ENCODE results near the gene TNPO3. TPM values are rescaled to one million over a fixed set of nuclear protein-coding genes. Genes with fewer than 3 reads are reported as not detected.
"Not testable (repeated sequence)": the region's sequence is repeated elsewhere in the genome, so short reads cannot be mapped to it uniquely, and the experiment has no call there.

The TNPO3 gene
- total RNA-seq, 1 experiment from 2014 or later: 59.2 TPM

DNA sequence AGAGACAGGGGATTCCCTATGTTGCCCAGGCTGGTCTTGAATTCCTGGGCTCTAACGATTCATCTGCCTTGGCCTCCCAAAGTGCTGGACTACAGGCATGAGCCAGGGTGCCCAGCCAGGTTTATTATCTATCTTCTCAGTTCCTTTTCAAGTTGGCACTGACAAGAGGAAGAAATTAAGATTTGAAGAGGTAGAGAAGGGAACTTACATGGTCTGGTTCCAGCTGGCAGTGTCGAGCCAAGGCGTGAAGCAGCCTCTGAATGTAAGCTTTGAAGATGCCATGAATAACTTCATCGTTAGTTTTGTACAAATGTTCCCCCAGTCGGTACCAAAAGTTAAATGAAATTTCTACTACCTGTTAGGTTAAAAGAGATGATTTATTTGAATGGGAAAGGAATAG lies 57.7 kb downstream of the TNPO3 start:
- intact Hi-C loops (cut with micrococcal nuclease; ENCODE audit: unreplicated experiment): loop anchor here (10.0 kb wide), 1 partner anchor 98 kb away; no protein-coding TSS in a partner anchor
- Histone ChIP-seq H3K4me2 (no peak overlapping the region), H3K9me2 (ENCODE audit: insufficient read depth) (no peaks in the 10 kb centered on the region), H3K79me2 (ENCODE audit: low read depth) (no peaks in the 10 kb centered on the region), H3K9me3 (ENCODE audit: insufficient read depth, low read depth) (no peaks in the 10 kb centered on the region), H3K27ac (no peak overlapping the region), H3K27me3 (ENCODE audit: insufficient read depth, low read depth) (no peaks in the 10 kb centered on the region), H3K4me1 (replicated peaks; ENCODE audit: insufficient read depth) (no peaks in the 10 kb centered on the region), H4K20me1 (ENCODE audit: insufficient read depth) (no peaks in the 10 kb centered on the region), H3K36me3 (ENCODE audit: low read depth) (peaks cover 27% of the 10 kb centered on the region), H3K4me3 (no peak overlapping the region), H2AFZ (no peak overlapping the region), H3F3A (ENCODE audit: insufficient read depth, low read depth) (no peaks in the 10 kb centered on the region)
- no TSS peak for BruUV-seq (replicated peaks)
- TF ChIP-seq EZH2 (IDR thresholded peaks at IDR 0.05; ENCODE audit: low read depth): no peak
- TF ChIP-seq, protein P1, sequence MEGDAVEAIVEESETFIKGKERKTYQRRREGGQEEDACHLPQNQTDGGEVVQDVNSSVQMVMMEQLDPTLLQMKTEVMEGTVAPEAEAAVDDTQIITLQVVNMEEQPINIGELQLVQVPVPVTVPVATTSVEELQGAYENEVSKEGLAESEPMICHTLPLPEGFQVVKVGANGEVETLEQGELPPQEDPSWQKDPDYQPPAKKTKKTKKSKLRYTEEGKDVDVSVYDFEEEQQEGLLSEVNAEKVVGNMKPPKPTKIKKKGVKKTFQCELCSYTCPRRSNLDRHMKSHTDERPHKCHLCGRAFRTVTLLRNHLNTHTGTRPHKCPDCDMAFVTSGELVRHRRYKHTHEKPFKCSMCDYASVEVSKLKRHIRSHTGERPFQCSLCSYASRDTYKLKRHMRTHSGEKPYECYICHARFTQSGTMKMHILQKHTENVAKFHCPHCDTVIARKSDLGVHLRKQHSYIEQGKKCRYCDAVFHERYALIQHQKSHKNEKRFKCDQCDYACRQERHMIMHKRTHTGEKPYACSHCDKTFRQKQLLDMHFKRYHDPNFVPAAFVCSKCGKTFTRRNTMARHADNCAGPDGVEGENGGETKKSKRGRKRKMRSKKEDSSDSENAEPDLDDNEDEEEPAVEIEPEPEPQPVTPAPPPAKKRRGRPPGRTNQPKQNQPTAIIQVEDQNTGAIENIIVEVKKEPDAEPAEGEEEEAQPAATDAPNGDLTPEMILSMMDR (conservative IDR thresholded peaks at IDR 0.05): no peak
- DNase-seq: no peak
- POLR2A ChIA-PET (ENCODE audit: unreplicated experiment): no interaction called here
- CTCF ChIA-PET: no interaction called here

DNA sequence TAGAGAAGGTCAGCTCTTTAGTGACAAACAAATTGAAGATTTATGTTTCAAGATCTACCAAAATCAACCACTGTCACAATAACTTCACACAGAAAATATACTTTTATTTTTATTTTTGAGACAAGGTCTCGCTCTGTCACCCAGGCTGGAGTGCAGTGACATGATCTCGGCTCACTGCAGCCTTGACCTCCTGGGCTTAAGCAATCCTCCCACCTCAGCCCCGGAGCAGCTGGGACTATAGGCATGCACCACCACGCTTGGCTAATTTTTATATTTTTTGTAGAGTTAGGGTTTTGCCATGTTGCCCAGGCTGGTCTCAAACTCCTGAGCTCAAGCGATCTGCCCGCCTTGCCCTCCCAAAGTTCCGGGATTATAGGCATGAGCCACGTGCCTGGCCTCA lies 60.4 kb downstream of the TNPO3 start:
- H3K27ac ChIP-seq; H3F3A ChIP-seq (ENCODE audit: insufficient read depth, low read depth); H3K4me2 ChIP-seq; H2AFZ ChIP-seq; H3K4me3 ChIP-seq; H3K9me2 ChIP-seq (ENCODE audit: insufficient read depth); BruUV-seq (replicated peaks); H4K20me1 ChIP-seq (ENCODE audit: insufficient read depth); H3K4me1 ChIP-seq (replicated peaks; ENCODE audit: insufficient read depth); CTCF ChIA-PET; H3K9me3 ChIP-seq (ENCODE audit: insufficient read depth, low read depth); H3K79me2 ChIP-seq (ENCODE audit: low read depth); DNase-seq; H3K27me3 ChIP-seq (ENCODE audit: insufficient read depth, low read depth); POLR2A ChIA-PET (ENCODE audit: unreplicated experiment): not testable (repeated sequence)
- intact Hi-C loops (cut with micrococcal nuclease; ENCODE audit: unreplicated experiment): loop anchor here (10.0 kb wide), 1 partner anchor 100 kb away; no protein-coding TSS in a partner anchor
- H3K36me3 ChIP-seq (ENCODE audit: low read depth): peaks cover 29% of the 10 kb centered on the region

DNA sequence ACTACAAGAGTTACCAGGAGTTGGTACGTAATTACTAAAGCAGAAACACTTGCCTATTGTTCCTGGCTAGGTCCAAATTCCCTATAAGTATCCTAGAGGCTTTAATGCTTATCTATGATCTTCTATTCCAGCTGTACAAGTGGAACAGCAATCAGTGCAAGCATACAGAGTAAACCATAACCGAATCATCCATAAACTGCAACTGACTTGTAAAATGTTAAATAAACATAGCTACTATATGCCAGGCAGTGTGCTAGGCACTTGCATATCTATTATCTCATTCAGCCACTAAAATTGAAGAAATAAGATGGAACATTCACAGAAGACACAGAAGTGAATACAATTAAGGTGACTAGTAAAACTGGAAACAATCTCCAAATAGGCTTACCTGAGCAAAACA lies 61.5 kb downstream of the TNPO3 start:
- no peaks in the 10 kb centered on the region for H3F3A ChIP-seq (ENCODE audit: insufficient read depth, low read depth)
- H3K9me3 ChIP-seq (ENCODE audit: insufficient read depth, low read depth): no peaks in the 10 kb centered on the region
- POLR2A ChIA-PET (ENCODE audit: unreplicated experiment): no interaction called here
- no peak overlapping the region for H3K4me2 ChIP-seq
- no peaks in the 10 kb centered on the region for H3K79me2 ChIP-seq (ENCODE audit: low read depth)
- no peaks in the 10 kb centered on the region for H3K27me3 ChIP-seq (ENCODE audit: insufficient read depth, low read depth)
- H3K4me1 ChIP-seq (replicated peaks; ENCODE audit: insufficient read depth): no peaks in the 10 kb centered on the region
- peaks cover 29% of the 10 kb centered on the region for H3K36me3 ChIP-seq (ENCODE audit: low read depth)
- no TSS peak for BruUV-seq (replicated peaks)
- DNase-seq: no peak
- H3K27ac ChIP-seq: no peak overlapping the region
- no peaks in the 10 kb centered on the region for H3K9me2 ChIP-seq (ENCODE audit: insufficient read depth)
- no peak overlapping the region for H3K4me3 ChIP-seq
- no peak for TF ChIP-seq EZH2 (IDR thresholded peaks at IDR 0.05; ENCODE audit: low read depth)
- TF ChIP-seq, protein P1 (conservative IDR thresholded peaks at IDR 0.05): no peak
- intact Hi-C loops (cut with micrococcal nuclease; ENCODE audit: unreplicated experiment): loop anchor here (10.0 kb wide), 1 partner anchor 101 kb away; no protein-coding TSS in a partner anchor
- H4K20me1 ChIP-seq (ENCODE audit: insufficient read depth): no peaks in the 10 kb centered on the region; the same call in 1 of the 2 replicates
- CTCF ChIA-PET: no interaction called here
- H2AFZ ChIP-seq: no peak overlapping the region

DNA sequence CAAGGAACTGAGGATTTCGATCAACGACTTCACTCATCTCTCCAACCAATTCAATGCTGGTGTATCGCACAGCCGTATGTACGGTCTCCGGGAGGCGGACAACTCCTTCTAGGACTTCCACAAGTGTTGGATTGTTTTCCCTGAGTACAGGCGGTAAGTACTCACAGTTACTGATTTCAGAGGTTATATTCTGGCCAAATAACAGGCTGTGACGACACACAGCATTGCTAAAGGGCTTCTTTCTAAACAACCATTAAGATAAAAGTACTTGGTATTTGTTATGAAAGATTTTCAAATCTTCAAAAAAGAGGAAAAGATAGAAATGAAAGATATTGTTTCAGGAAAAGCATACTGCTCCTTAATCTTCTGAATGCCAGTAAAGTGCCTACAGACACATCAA lies 65.0 kb downstream of the TNPO3 start:
- Histone ChIP-seq H3K9me2 (ENCODE audit: insufficient read depth) (no peaks in the 10 kb centered on the region), H3K27ac (no peak overlapping the region), H4K20me1 (ENCODE audit: insufficient read depth) (no peaks in the 10 kb centered on the region; the same call in 1 of the 2 replicates), H3K27me3 (ENCODE audit: insufficient read depth, low read depth) (no peaks in the 10 kb centered on the region), H2AFZ (no peak overlapping the region), H3F3A (ENCODE audit: insufficient read depth, low read depth) (no peaks in the 10 kb centered on the region), H3K4me1 (replicated peaks; ENCODE audit: insufficient read depth) (no peaks in the 10 kb centered on the region), H3K9me3 (ENCODE audit: insufficient read depth, low read depth) (no peaks in the 10 kb centered on the region), H3K4me2 (no peak overlapping the region), H3K36me3 (ENCODE audit: low read depth) (peaks cover 26% of the 10 kb centered on the region), H3K4me3 (no peak overlapping the region), H3K79me2 (ENCODE audit: low read depth) (no peaks in the 10 kb centered on the region)
- no TSS peak for BruUV-seq (replicated peaks)
- intact Hi-C loops (cut with micrococcal nuclease; ENCODE audit: unreplicated experiment): loop anchor here (10.0 kb wide), 1 partner anchor 105 kb away; no protein-coding TSS in a partner anchor
- no peak for DNase-seq
- TF ChIP-seq, protein P1 (conservative IDR thresholded peaks at IDR 0.05): no peak
- no peak for TF ChIP-seq EZH2 (IDR thresholded peaks at IDR 0.05; ENCODE audit: low read depth)
- CTCF ChIA-PET: no interaction called here
- POLR2A ChIA-PET (ENCODE audit: unreplicated experiment): interaction anchor here (0.7 kb wide), 1 partner anchor 1141 kb away, joined by 5 read pairs; no protein-coding TSS in a partner anchor
